GM12801 (cell line): ENCODE measurements around the gene RARRES2.

Experiments
- CTCF ChIP-seq: IDR thresholded peaks from one replicate; pipeline ENCODE4 v1.5.1; 2011; ENCODE audit warnings: control low read depth; ENCODE audit not compliant: insufficient read length; ENCODE audit errors: extremely low read depth

The RARRES2 gene

GRCh38 chr7:150369748-150370501, 28.5 kb upstream of the RARRES2 start:
- no peak for TF ChIP-seq CTCF

- TF ChIP-seq CTCF = no peak
Measured at GRCh38 chr7:150368884-150369747, 27.7 kb upstream of the RARRES2 start.

GRCh38 chr7:150368096-150368883, 26.9 kb upstream of the RARRES2 start, which contains the start of gene REPIN1:
REPIN1 (plus strand) TSS chr7:150368822; CDS start chr7:150369712, 890 bp downstream.
- no peak for TF ChIP-seq CTCF

- TF ChIP-seq CTCF = no peak
Measured at GRCh38 chr7:150367677-150368095, 26.3 kb upstream of the RARRES2 start.

- no peak for TF ChIP-seq CTCF
Measured at GRCh38 chr7:150365673-150366398, 24.4 kb upstream of the RARRES2 start.

GRCh38 chr7:150365194-150365593, 23.8 kb upstream of the RARRES2 start:
- TF ChIP-seq CTCF = no peak

- no peak for TF ChIP-seq CTCF
Measured at GRCh38 chr7:150363872-150364271, 22.4 kb upstream of the RARRES2 start.
